GM12878 (cell line): Measurements from ENCODE around the gene NR6A1. TPM values are rescaled to one million over a fixed set of nuclear protein-coding genes. Genes with fewer than 3 reads are reported as not detected.

Source experiments
- ATAC-seq: fragments of 200-7000 bp; cut with Tn5 transposase; 3 replicates; pipeline ENCODE4 v1.9.1; 2020; ENCODE audit warnings: mild to moderate bottlenecking, moderate library complexity
- BruUV-seq: library from RNA; stranded (reverse); fragments of 400-500 nt; replicated peaks from 2 replicates; lab custom pipeline; 2021; lab: Mats Ljungman, UMichigan
- CTCF ChIA-PET: fragments of 300-600 bp; sonication (Branson Sonifier 250); formaldehyde crosslinking; extraction: SDS; loops from one replicate; lab custom pipeline; 2021; ENCODE audit warnings: inconsistent platforms; lab: Yijun Ruan, JAX
- POLR2A ChIA-PET: fragments of 350-600 bp; formaldehyde crosslinking; extraction: SDS; loops from one replicate; lab custom pipeline; 2021; ENCODE audit warnings: inconsistent platforms; lab: Charles Lee
- RAD21 ChIA-PET: fragments of 300-600 bp; sonication (Branson Sonifier 250); formaldehyde crosslinking; loops from one replicate; lab custom pipeline; 2023; ENCODE audit warnings: antibody characterized with exemption; ENCODE audit not compliant: unreplicated experiment; lab: Charles Lee
- SMC1A ChIA-PET: fragments of 300-600 bp; sonication (Branson Sonifier 250); formaldehyde crosslinking; loops from one replicate; lab custom pipeline; 2023; ENCODE audit not compliant: unreplicated experiment, uncharacterized antibody; lab: Charles Lee
- DNase-seq: peaks from one replicate; pipeline ENCODE4 v3.0.0-alpha.2; 2011; ENCODE audit warnings: low read depth, low spot score
- FAIRE-seq: peaks from 3 replicates; lab custom pipeline; 2011; peaks lifted over from hg19 to GRCh38; lab: Jason Lieb, UNC
- H2AFZ ChIP-seq: 2 replicates; pipeline ENCODE4 v1.6.0; 2011; ENCODE audit warnings: low read depth, low read length, control low read depth; ENCODE audit not compliant: control insufficient read depth
- H3K27ac ChIP-seq: 2 replicates; pipeline ENCODE4 v1.5.1; 2011; ENCODE audit warnings: control low read depth; ENCODE audit not compliant: control insufficient read depth, insufficient read depth
- H3K27me3 ChIP-seq, 2 experiments: replicated peaks in 1 of 2; 2 replicates each; pipeline versions ENCODE4 v1.6.0 to v1.6.1; 2011; ENCODE audit warnings: low read length in 1 of 2; ENCODE audit not compliant: control insufficient read depth in 2 of 2, insufficient read depth in 2 of 2
- H3K36me3 ChIP-seq, 2 experiments: 2 replicates each; pipeline ENCODE4 v1.5.1; 2011; ENCODE audit warnings: low read length in 1 of 2; ENCODE audit not compliant: control insufficient read depth in 2 of 2, insufficient read depth in 2 of 2
- H3K4me1 ChIP-seq: 2 replicates; pipeline ENCODE4 v1.6.1; 2011; ENCODE audit warnings: mild to moderate bottlenecking, low read length, moderate library complexity, mixed read lengths; ENCODE audit not compliant: control insufficient read depth, insufficient read depth
- H3K4me2 ChIP-seq: 2 replicates; pipeline ENCODE4 v1.6.0; 2011; ENCODE audit warnings: control low read depth; ENCODE audit not compliant: control insufficient read depth, insufficient read depth
- H3K4me3 ChIP-seq: fragments of 200-600 bp; sonication (generic); 2 replicates; pipeline ENCODE4 v1.5.1; 2016
- H3K79me2 ChIP-seq: 2 replicates; pipeline ENCODE4 v1.6.0; 2011; ENCODE audit warnings: low read length; ENCODE audit not compliant: control insufficient read depth, insufficient read depth
- H3K9ac ChIP-seq: 2 replicates; pipeline ENCODE4 v1.8.0; 2011; ENCODE audit warnings: low read length, control low read depth, mixed read lengths; ENCODE audit not compliant: control insufficient read depth, insufficient read depth
- H3K9me3 ChIP-seq: replicated peaks from 3 replicates; pipeline ENCODE4 v1.5.1; 2011; ENCODE audit warnings: mild to moderate bottlenecking, low read length; ENCODE audit not compliant: control insufficient read depth, insufficient read depth
- H4K20me1 ChIP-seq: 2 replicates; pipeline ENCODE4 v1.6.0; 2011; ENCODE audit not compliant: control insufficient read depth, insufficient read depth
- BMI1 ChIP-seq: fragments of 450-650 bp; IDR thresholded peaks from 2 replicates; pipeline ENCODE4 v1.6.1; 2016; ENCODE audit warnings: mild to moderate bottlenecking, moderate library complexity, borderline replicate concordance
- IRF4 ChIP-seq: IDR thresholded peaks from 2 replicates; pipeline ENCODE4 v1.6.1; 2011; ENCODE audit warnings: low read depth, low read length
- SMAD5 ChIP-seq: IDR thresholded peaks from 2 replicates; pipeline ENCODE4 v1.6.1; 2016; ENCODE audit warnings: antibody characterized with exemption, low read depth
- WGBS: methylation state at CpG from one replicate; pipeline ENCODE4 v1.1.6; 2016; ENCODE audit warnings: low lambda C conversion rate; ENCODE audit not compliant: insufficient replicate concordance, insufficient coverage; ENCODE audit errors: missing lambda C conversion rate; 5-methylcytosine and 5-hydroxymethylcytosine counted together
- in situ Hi-C: fragments of 300-500 bp; cut with MboI; formaldehyde crosslinking; loops from 9 replicates; pipeline ENCODE4 v1.14.3; 2018; ENCODE audit warnings: mixed read lengths
- intact Hi-C: fragments of 100-400 bp; cut with micrococcal nuclease; formaldehyde crosslinking; loops from one replicate; pipeline ENCODE4 v1.14.2; 2022; ENCODE audit not compliant: unreplicated experiment
- polyA plus RNA-seq, 11 experiments: library from polyadenylated mRNA; depleted of rRNA in 4 of 11; unstranded in 6 of 11; stranded (reverse) in 5 of 11; fragments of >200 nt; fragmentation: Nextera tagmentation in 4 of 11; fragmentation: Illumina TruSeq in 1 of 11; extraction: Ambion mirVana in 4 of 11; extraction: Trizol in 1 of 11; gene quantifications; 1 replicate in 1 of 11; 2 replicates in 10 of 11; pipeline versions ENCODE4 v1.2.1 to v1.2.3, GENCODE V29; 2011 to 2016; ENCODE audit warnings: inconsistent platforms in 2 of 11, missing spikeins in 2 of 11, low read depth in 1 of 11
- total RNA-seq, 4 experiments: library from RNA; depleted of rRNA in 3 of 4; stranded (reverse); fragments of >200 nt in 3 of 4; fragmentation: Illumina TruSeq in 1 of 4; extraction: Trizol in 1 of 4; gene quantifications; 2 replicates each; pipeline versions ENCODE4 v1.2.1 to v1.2.3, GENCODE V29; 2013 to 2021
- TF ChIP-seq, protein P1 (sequence below): fragments of 450-650 bp; IDR thresholded peaks from 2 replicates; pipeline ENCODE4 v1.6.1; 2017; ENCODE audit warnings: antibody characterized with exemption, mild to moderate bottlenecking, moderate library complexity
- TF ChIP-seq, protein P2 (sequence below): IDR thresholded peaks from 2 replicates; pipeline ENCODE4 v1.6.1; 2011; ENCODE audit warnings: borderline replicate concordance, low read depth, mild to moderate bottlenecking, moderate library complexity, mixed read lengths, low read length; ENCODE audit not compliant: insufficient read depth; ENCODE audit errors: extremely low read length

Gene NR6A1
- total and polyA plus RNA-seq, 10 of the 15 experiments (the other 5 are each of a cell fraction or from before 2014, with no cell fraction given), result 1.2 to 9.2 (median 4.6) TPM

DNA sequence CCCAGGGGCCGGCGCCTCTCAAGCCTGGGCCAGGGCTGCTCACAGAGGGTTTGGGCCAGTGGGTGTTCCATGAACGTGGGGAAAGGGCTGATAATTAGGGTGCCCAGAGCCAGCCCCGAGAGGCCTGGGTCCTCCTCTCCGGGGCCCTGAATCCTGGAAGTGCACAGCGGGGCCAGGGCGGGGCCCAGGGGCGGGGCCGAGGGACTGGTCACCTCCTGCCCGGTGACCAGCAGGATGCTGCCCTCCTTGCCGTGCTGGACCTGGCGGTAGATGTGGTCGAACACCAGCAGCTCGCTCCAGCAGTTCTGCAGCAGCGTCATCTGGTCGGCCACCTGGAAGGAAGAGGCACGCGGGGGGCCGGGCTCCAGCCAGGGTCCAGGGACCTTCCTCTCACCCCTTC, 278.3 kb downstream of the NR6A1 start:
- Histone ChIP-seq H4K20me1 (no peaks in the 10 kb centered on the region), H3K4me1 (peaks cover 23% of the 10 kb centered on the region), H3K79me2 (no peaks in the 10 kb centered on the region), H3K4me3 (no peak overlapping the region), H3K36me3 (no peaks in the 10 kb centered on the region), H2AFZ (no peak overlapping the region), H3K27ac (no peak overlapping the region), H3K9ac (no peak overlapping the region), H3K4me2 (no peak overlapping the region), H3K9me3 (no peaks in the 10 kb centered on the region), H3K27me3 (no peaks in the 10 kb centered on the region; a peak in 2 of 4 replicates)
- SMC1A ChIA-PET, result no interaction called here
- RAD21 ChIA-PET, result no interaction called here
- intact Hi-C loops (no loop called here), in situ Hi-C loops (no loop called here)
- WGBS, result 55% methylated on average over 16 of the region's 19 CpGs
- TF ChIP-seq, protein P1, sequence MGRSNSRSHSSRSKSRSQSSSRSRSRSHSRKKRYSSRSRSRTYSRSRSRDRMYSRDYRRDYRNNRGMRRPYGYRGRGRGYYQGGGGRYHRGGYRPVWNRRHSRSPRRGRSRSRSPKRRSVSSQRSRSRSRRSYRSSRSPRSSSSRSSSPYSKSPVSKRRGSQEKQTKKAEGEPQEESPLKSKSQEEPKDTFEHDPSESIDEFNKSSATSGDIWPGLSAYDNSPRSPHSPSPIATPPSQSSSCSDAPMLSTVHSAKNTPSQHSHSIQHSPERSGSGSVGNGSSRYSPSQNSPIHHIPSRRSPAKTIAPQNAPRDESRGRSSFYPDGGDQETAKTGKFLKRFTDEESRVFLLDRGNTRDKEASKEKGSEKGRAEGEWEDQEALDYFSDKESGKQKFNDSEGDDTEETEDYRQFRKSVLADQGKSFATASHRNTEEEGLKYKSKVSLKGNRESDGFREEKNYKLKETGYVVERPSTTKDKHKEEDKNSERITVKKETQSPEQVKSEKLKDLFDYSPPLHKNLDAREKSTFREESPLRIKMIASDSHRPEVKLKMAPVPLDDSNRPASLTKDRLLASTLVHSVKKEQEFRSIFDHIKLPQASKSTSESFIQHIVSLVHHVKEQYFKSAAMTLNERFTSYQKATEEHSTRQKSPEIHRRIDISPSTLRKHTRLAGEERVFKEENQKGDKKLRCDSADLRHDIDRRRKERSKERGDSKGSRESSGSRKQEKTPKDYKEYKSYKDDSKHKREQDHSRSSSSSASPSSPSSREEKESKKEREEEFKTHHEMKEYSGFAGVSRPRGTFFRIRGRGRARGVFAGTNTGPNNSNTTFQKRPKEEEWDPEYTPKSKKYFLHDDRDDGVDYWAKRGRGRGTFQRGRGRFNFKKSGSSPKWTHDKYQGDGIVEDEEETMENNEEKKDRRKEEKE, result no peak
- POLR2A ChIA-PET, result no interaction called here
- DNase-seq, result no peak
- CTCF ChIA-PET, result no interaction called here
- ATAC-seq, result no peak
- BruUV-seq, result no TSS peak
- no peak for FAIRE-seq

DNA sequence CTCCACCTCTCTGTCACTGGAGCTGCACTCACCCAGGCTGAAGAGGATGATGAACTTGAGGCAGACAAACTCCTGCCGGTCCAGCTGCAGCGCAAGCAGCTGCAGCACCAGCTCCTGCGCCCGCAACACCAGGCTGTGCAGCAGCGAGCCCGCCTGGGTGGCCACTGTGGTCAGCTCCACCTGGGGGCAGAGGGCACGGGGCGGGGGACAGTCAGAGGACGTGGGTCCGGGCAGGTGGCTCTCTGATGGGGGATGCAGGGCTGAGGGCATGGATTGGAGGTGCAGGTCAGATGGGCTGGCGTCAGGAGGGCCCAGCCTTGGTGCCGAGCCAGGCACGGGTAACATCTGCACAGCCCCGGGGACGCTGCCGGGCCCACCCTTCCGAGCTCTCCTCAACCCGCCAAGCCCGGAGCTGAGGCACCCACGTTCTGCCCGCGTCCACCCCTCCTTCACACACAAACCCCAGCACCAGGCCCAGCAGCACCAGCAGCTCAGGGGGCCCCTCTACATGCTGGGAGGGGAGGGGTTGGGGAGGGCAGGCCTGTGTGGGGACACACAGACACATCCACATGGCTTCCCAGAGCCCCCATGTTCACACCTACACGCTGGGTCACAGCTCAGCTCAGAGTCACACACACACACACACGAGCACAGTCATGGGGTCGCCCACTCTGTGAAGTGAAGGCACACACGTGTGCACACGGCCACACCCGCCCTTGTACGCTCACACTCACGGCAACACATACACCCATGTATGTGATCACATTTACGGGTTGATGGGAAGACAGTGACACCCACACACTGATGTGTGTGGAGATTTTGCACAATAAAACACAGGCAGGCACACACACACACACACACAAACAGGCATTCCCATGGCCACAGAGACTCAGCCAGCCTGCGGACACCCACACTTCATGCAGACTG, 279.8 kb downstream of the NR6A1 start:
- intact Hi-C loops, result no loop called here
- peaks cover 21% of the 10 kb centered on the region for H3K4me1 ChIP-seq
- no TSS peak for BruUV-seq
- H3K27me3 ChIP-seq, result no peaks in the 10 kb centered on the region; a peak in 2 of 4 replicates
- ChIA-PET CTCF (interaction anchor here (0.6 kb wide), 1 partner anchor 228 kb away, joined by 3 read pairs; no protein-coding TSS in a partner anchor), RAD21 (no interaction called here), POLR2A (no interaction called here), SMC1A (no interaction called here)
- 48% methylated on average over 25 of the region's 32 CpGs for WGBS
- in situ Hi-C loops, result no loop called here
- H4K20me1 ChIP-seq, result no peaks in the 10 kb centered on the region
- no peaks in the 10 kb centered on the region for H3K79me2 ChIP-seq
- H3K4me2 ChIP-seq, result no peak overlapping the region
- no peak overlapping the region for H2AFZ ChIP-seq
- TF ChIP-seq IRF4, result no peak
- TF ChIP-seq SMAD5, result no peak
- TF ChIP-seq, protein P2, sequence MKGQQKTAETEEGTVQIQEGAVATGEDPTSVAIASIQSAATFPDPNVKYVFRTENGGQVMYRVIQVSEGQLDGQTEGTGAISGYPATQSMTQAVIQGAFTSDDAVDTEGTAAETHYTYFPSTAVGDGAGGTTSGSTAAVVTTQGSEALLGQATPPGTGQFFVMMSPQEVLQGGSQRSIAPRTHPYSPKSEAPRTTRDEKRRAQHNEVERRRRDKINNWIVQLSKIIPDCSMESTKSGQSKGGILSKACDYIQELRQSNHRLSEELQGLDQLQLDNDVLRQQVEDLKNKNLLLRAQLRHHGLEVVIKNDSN, result no peak
- TF ChIP-seq BMI1, result no peak
- no peak overlapping the region for H3K4me3 ChIP-seq
- no peak overlapping the region for H3K27ac ChIP-seq
- H3K9me3 ChIP-seq, result no peaks in the 10 kb centered on the region
- FAIRE-seq (no peak), DNase-seq (no peak), ATAC-seq (no peak)
- H3K9ac ChIP-seq, result no peak overlapping the region
- H3K36me3 ChIP-seq, result no peaks in the 10 kb centered on the region
